SKM-1 treated with dmso at 0.1 percent for 144 hours (cell line): ENCODE data around the gene APOC1.
"Not testable (repeated sequence)": the region's sequence is repeated elsewhere in the genome, so short reads cannot be mapped to it uniquely, and the experiment has no call there.

ENCODE experiments used
- DNase-seq: peaks from one replicate; lab custom pipeline; 2025; ENCODE audit not compliant: unreplicated experiment; lab: John Stamatoyannopoulos, UW

Gene APOC1

GRCh38 chr19:44889830-44890365 is 24.5 kb upstream of the APOC1 start:
- DNase-seq = no peak

DNA sequence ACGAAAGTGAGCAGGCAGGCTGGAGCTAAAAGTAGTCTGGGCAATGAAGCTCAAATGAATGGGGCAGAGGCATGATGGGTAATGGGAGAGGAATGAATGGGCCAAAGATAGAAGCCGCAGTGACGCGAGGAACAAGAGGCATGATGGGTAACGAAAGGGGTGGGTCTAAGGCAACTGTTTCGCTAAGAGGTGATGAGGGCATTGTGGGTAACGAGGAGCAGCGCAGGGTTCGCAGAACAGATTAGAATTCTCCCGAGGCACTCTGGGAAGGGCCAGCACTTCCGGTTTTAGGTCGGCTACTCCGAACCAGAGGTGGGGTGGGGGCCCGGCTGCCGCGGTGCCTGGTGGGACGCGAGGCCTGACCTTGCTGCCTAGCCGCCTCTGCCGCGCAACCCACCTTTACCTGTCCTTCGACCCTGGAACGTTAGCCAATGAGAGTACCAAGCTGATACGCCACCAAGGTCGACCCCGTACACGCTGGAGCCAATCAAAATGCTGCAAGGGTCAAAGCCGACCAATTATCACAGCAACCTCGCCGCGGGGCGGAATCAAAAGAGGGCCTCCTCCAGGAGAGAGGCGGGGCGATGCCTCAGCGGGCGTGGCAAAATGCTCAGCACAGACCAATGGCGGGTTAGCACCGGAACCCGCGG is 23.9 kb upstream of the APOC1 start:
- peak; percentile 99 for DNase-seq

GRCh38 chr19:44891016-44891882 is 23.2 kb upstream of the APOC1 start, which contains the start of gene TOMM40:
Gene TOMM40, plus strand, starts transcription at chr19:44891254. Its CDS starts 162 bp downstream, at chr19:44891416.
- no peak for DNase-seq

DNA sequence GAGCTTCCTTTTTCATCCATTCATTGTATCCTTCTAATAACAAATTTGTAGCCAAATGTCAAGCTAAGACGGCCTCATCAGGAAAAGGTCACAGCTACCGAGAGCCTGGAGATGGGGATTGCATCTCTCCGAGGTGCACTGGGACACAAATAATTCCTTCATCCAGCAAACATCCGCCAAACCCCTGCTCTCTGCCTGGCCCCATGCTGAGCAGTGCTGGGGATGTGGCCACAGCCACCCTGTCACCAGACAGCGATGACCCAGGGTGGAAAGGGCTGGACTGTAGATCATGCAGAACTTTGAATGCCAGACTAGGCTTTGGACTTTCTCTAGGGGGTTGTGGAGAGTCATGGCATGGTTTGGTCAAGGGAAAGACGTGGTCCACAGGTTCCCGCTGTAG is 21.5 kb upstream of the APOC1 start:
- no peak for DNase-seq

- DNase-seq = no peak
Observed at GRCh38 chr19:44893332-44894051, 20.9 kb upstream of the APOC1 start.

- DNase-seq = no peak
Observed at GRCh38 chr19:44894052-44894400, 20.4 kb upstream of the APOC1 start.

DNA sequence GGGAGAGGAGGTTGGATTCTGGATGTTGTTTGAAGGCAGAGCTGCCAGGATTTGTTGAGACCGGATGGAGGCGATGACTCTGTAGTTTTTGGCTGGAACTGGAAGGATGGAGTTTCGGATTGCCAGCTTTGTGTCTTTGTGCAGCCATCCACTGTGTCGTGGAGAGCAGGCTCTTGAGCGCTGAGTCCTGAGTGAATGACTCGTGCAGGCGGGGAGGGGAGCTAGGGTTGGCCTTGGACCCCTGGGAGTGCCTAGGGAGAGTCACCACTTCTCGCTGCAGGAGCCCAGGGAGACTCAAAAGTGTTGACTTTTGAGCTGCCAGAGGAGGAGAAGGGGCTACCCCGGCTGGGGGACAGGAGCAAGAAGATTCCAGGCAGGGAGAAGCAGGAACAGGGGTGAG is 19.5 kb upstream of the APOC1 start:
- DNase-seq = no peak

GRCh38 chr19:44897835-44898234 is 16.6 kb upstream of the APOC1 start:
- no peak for DNase-seq

DNA sequence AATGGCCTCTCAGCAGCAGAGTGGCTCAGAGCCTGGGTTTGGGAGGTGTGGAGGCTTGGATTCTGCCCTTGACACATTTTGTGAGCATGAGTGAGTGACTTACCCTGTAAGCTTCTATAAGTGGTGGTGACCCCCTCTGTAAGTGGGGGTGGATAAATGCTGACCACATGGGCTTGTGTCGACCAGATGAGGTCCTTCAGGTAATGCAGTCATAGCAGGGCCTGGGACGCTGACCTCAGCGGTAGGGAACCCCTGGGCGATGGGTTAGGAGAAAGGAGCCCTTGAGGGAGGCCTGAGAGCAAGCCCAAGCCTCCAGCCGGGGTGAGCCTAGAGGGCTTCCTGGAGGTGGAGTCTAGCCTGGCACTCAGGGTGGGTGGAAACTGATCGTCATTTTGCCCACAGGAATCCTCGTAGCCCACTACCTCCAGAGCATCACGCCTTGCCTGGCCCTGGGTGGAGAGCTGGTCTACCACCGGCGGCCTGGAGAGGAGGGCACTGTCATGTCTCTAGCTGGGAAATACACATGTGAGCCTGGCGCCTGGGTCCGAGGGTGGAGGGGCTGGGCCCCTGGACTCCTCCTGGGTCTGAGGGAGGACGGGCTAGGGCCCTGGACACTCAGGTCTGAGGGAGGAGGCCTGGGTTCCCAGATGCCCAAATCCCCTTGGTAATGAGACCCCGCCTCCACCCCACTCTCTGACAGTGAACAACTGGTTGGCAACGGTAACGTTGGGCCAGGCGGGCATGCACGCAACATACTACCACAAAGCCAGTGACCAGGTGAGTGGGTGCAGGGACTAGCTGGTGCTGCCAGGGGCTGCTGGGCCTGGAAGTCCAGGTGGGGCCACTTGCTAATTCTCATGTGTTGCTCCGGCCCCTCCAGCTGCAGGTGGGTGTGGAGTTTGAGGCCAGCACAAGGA is 13.8 kb upstream of the APOC1 start:
- DNase-seq = no peak

- no peak for DNase-seq
Observed at GRCh38 chr19:44903216-44903601, 11.2 kb upstream of the APOC1 start.

DNA sequence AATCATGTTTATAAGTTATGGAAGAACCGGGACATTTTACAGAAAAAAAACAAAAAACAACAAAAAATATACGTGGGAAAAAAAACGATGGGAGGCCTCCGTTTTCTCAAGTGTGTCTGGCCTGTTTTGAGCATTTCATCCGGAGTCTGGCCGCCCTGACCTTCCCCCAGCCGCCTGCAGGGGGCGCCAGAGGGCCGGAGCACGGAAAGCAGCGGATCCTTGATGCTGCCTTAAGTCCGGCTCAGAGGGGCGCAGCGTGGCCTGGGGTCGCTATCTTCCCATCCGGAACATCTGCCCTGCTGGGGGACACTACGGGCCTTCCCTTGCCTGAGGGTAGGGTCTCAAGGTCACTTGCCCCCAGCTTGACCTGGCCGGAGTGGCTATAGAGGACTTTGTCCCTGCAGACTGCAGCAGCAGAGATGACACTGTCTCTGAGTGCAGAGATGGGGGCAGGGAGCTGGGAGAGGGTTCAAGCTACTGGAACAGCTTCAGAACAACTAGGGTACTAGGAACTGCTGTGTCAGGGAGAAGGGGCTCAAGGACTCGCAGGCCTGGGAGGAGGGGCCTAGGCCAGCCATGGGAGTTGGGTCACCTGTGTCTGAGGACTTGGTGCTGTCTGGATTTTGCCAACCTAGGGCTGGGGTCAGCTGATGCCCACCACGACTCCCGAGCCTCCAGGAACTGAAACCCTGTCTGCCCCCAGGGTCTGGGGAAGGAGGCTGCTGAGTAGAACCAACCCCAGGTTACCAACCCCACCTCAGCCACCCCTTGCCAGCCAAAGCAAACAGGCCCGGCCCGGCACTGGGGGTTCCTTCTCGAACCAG is 10.6 kb upstream of the APOC1 start:
- no peak for DNase-seq

- DNase-seq = no peak
Observed at GRCh38 chr19:44904426-44904994, 9.9 kb upstream of the APOC1 start.

DNA sequence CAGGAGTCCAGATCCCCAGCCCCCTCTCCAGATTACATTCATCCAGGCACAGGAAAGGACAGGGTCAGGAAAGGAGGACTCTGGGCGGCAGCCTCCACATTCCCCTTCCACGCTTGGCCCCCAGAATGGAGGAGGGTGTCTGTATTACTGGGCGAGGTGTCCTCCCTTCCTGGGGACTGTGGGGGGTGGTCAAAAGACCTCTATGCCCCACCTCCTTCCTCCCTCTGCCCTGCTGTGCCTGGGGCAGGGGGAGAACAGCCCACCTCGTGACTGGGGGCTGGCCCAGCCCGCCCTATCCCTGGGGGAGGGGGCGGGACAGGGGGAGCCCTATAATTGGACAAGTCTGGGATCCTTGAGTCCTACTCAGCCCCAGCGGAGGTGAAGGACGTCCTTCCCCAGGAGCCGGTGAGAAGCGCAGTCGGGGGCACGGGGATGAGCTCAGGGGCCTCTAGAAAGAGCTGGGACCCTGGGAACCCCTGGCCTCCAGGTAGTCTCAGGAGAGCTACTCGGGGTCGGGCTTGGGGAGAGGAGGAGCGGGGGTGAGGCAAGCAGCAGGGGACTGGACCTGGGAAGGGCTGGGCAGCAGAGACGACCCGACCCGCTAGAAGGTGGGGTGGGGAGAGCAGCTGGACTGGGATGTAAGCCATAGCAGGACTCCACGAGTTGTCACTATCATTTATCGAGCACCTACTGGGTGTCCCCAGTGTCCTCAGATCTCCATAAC is 8.8 kb upstream of the APOC1 start, which contains the start of gene APOE:
Gene APOE, plus strand, starts transcription at position 360 of the 724 bp plus-strand sequence. CDS start 829 bp downstream, outside the sequence.
- DNase-seq = no peak

DNA sequence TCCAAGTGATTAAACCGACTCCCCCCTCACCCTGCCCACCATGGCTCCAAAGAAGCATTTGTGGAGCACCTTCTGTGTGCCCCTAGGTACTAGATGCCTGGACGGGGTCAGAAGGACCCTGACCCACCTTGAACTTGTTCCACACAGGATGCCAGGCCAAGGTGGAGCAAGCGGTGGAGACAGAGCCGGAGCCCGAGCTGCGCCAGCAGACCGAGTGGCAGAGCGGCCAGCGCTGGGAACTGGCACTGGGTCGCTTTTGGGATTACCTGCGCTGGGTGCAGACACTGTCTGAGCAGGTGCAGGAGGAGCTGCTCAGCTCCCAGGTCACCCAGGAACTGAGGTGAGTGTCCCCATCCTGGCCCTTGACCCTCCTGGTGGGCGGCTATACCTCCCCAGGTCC is 6.8 kb upstream of the APOC1 start:
- DNase-seq = no peak

DNA sequence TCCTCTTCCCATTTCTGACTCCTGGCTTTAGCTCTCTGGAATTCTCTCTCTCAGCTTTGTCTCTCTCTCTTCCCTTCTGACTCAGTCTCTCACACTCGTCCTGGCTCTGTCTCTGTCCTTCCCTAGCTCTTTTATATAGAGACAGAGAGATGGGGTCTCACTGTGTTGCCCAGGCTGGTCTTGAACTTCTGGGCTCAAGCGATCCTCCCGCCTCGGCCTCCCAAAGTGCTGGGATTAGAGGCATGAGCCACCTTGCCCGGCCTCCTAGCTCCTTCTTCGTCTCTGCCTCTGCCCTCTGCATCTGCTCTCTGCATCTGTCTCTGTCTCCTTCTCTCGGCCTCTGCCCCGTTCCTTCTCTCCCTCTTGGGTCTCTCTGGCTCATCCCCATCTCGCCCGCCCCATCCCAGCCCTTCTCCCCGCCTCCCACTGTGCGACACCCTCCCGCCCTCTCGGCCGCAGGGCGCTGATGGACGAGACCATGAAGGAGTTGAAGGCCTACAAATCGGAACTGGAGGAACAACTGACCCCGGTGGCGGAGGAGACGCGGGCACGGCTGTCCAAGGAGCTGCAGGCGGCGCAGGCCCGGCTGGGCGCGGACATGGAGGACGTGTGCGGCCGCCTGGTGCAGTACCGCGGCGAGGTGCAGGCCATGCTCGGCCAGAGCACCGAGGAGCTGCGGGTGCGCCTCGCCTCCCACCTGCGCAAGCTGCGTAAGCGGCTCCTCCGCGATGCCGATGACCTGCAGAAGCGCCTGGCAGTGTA is 6.2 kb upstream of the APOC1 start:
- no peak for DNase-seq

GRCh38 chr19:44908836-44909261 is 5.6 kb upstream of the APOC1 start:
- no peak for DNase-seq

DNA sequence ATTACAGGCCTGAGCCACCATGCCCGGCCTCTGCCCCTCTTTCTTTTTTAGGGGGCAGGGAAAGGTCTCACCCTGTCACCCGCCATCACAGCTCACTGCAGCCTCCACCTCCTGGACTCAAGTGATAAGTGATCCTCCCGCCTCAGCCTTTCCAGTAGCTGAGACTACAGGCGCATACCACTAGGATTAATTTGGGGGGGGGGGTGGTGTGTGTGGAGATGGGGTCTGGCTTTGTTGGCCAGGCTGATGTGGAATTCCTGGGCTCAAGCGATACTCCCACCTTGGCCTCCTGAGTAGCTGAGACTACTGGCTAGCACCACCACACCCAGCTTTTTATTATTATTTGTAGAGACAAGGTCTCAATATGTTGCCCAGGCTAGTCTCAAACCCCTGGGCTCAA is 4.6 kb upstream of the APOC1 start:
- DNase-seq = no peak

DNA sequence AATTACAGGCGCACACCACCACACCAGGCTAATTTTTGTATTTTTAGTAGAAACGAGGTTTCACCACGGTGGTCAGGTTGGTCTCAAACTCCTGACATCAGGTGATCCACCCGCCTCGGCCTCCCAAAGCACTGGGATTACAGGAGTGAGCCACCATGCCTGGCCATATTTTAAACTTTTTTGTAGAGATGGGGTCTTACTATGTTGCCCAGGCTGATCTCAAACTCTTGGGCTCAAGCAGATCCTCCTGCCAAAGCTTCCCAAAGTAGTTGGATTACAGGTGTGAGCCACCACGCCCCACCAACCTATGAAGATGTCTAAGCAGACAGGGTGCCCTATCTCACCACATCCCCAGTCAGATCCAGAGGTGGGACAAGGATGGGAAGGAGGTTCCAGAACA is 2.5 kb upstream of the APOC1 start:
- DNase-seq = not testable (repeated sequence)
